SKM-1 treated with dmso at 0.1 percent for 144 hours (cell line): ENCODE measurements around the gene SLC9A6.

Source experiments
- DNase-seq: peaks from one replicate; lab custom pipeline; 2025; ENCODE audit not compliant: unreplicated experiment; lab: John Stamatoyannopoulos, UW

Gene SLC9A6

GRCh38 chrX:135985157-135985972 is at the start of gene SLC9A6:
TSS of gene SLC9A6 (plus strand) at chrX:135985435. CDS start at chrX:135985659, 224 bp downstream.
- DNase-seq, result peak; percentile 33

GRCh38 chrX:135944486-135944885 is 40.7 kb upstream of the SLC9A6 start:
- DNase-seq, result no peak

GRCh38 chrX:135951291-135951690 is 33.9 kb upstream of the SLC9A6 start:
- DNase-seq, result no peak

- DNase-seq, result no peak
These were observed 12.1 kb upstream of the SLC9A6 start for GRCh38 chrX:135973025-135973547.

- DNase-seq, result peak; percentile 67
These were observed 11.5 kb upstream of the SLC9A6 start, which contains the start of gene MMGT1 for GRCh38 chrX:135973548-135974278. TSS of gene MMGT1 (minus strand) at chrX:135973988. CDS start at chrX:135973675, 313 bp downstream.

GRCh38 chrX:135974279-135974856 is 10.9 kb upstream of the SLC9A6 start:
- no peak for DNase-seq

- no peak for DNase-seq
These were observed 9.8 kb upstream of the SLC9A6 start for GRCh38 chrX:135975421-135975820.

GRCh38 chrX:135977611-135978010 is 7.6 kb upstream of the SLC9A6 start:
- no peak for DNase-seq

- DNase-seq, result no peak
These were observed 4.2 kb upstream of the SLC9A6 start for GRCh38 chrX:135981010-135981409.

- DNase-seq, result no peak
These were observed 3.6 kb upstream of the SLC9A6 start for GRCh38 chrX:135981668-135982067.

GRCh38 chrX:135982860-135983259 is 2.4 kb upstream of the SLC9A6 start:
- no peak for DNase-seq

GRCh38 chrX:135984256-135984655 is 979 bp upstream of the SLC9A6 start:
- DNase-seq, result no peak

- DNase-seq, result no peak
These were observed 461 bp upstream of the SLC9A6 start for GRCh38 chrX:135984791-135985156.

- DNase-seq, result no peak
These were observed 707 bp downstream of the SLC9A6 start for GRCh38 chrX:135985973-135986310.

GRCh38 chrX:135988245-135988644 is 3.0 kb downstream of the SLC9A6 start:
- no peak for DNase-seq

- no peak for DNase-seq
These were observed 29.8 kb downstream of the SLC9A6 start for GRCh38 chrX:136015016-136015415.

GRCh38 chrX:136016881-136017280 is 31.6 kb downstream of the SLC9A6 start:
- no peak for DNase-seq

GRCh38 chrX:136019226-136019625 is 34.0 kb downstream of the SLC9A6 start:
- DNase-seq, result no peak

- DNase-seq, result no peak
These were observed 35.9 kb downstream of the SLC9A6 start for GRCh38 chrX:136021160-136021559.

- DNase-seq, result no peak
These were observed 36.7 kb downstream of the SLC9A6 start for GRCh38 chrX:136021903-136022302.

GRCh38 chrX:136025091-136025490 is 39.9 kb downstream of the SLC9A6 start:
- DNase-seq, result no peak
